HEK293 (cell line): Measurements from ENCODE around the gene RBBP8NL.

ENCODE experiments used
- CTCF ChIA-PET: fragments of 350-600 bp; formaldehyde crosslinking; extraction: SDS; loops from one replicate; lab custom pipeline; 2021; ENCODE audit warnings: antibody characterized with exemption; lab: Yijun Ruan, JAX
- POLR2A ChIA-PET: fragments of 300-600 bp; formaldehyde crosslinking; extraction: SDS; loops from one replicate; lab custom pipeline; 2020; ENCODE audit warnings: antibody characterized with exemption, inconsistent platforms; lab: Yijun Ruan, JAX
- H3K27ac ChIP-seq: fragments of 200-500 bp; sonication (Bioruptor generic); 2 replicates; pipeline ENCODE4 v1.5.1; 2014; ENCODE audit warnings: low read depth, low read length, control low read depth, inconsistent platforms; ENCODE audit errors: extremely low read depth
- H3K36me3 ChIP-seq, 2 experiments: fragments of 200-500 bp in 1 of 2; sonication (Bioruptor generic) in 1 of 2; 1 replicate in 1 of 2; 2 replicates in 1 of 2; pipeline ENCODE4 v1.5.1; 2014 to 2017; ENCODE audit warnings: inconsistent platforms in 2 of 2, low read length in 2 of 2; ENCODE audit not compliant: control insufficient read depth in 2 of 2, insufficient read depth in 1 of 2
- H3K4me1 ChIP-seq: fragments of 200-500 bp; sonication (Bioruptor generic); 2 replicates; pipeline ENCODE4 v1.5.1; 2014; ENCODE audit warnings: mild to moderate bottlenecking, low read length, inconsistent platforms; ENCODE audit not compliant: control insufficient read depth, insufficient read depth
- H3K4me3 ChIP-seq: 2 replicates; pipeline ENCODE4 v1.5.1; 2011; ENCODE audit warnings: low read depth, mild to moderate bottlenecking, control low read depth, low read length, moderate library complexity
- H3K9me3 ChIP-seq: fragments of 200-500 bp; sonication (Bioruptor generic); 2 replicates; pipeline ENCODE4 v1.5.1; 2014; ENCODE audit warnings: low read depth, low read length, inconsistent platforms; ENCODE audit not compliant: control insufficient read depth, insufficient read depth
- IKZF3 ChIP-seq: fragments of 450-650 bp; IDR thresholded peaks from 2 replicates; pipeline ENCODE4 v1.5.0; 2018; ENCODE audit warnings: missing biosample characterization, mild to moderate bottlenecking, missing genetic modification characterization, moderate library complexity
- SALL2 ChIP-seq: fragments of 450-650 bp; formaldehyde crosslinking; IDR thresholded peaks from 2 replicates; pipeline ENCODE4 v1.5.0; 2017; ENCODE audit warnings: missing biosample characterization, mild to moderate bottlenecking, missing genetic modification characterization, borderline replicate concordance
- SP3 ChIP-seq: fragments of 450-650 bp; formaldehyde crosslinking; IDR thresholded peaks from 2 replicates; pipeline ENCODE4 v1.5.1; 2016; ENCODE audit warnings: missing biosample characterization, missing genetic modification characterization
- ZNF354C ChIP-seq: fragments of 450-650 bp; formaldehyde crosslinking; IDR thresholded peaks from 2 replicates; pipeline ENCODE4 v1.5.1; 2016; ENCODE audit warnings: missing biosample characterization, missing genetic modification characterization, low read depth, borderline replicate concordance
- ZNF366 ChIP-seq: fragments of 450-650 bp; formaldehyde crosslinking; conservative IDR thresholded peaks from 2 replicates; pipeline ENCODE4 v1.5.1; 2016; ENCODE audit warnings: missing biosample characterization, missing genetic modification characterization
- ZNF530 ChIP-seq: fragments of 450-650 bp; formaldehyde crosslinking; IDR thresholded peaks from 2 replicates; pipeline ENCODE4 v1.5.1; 2016; ENCODE audit warnings: low read depth, missing biosample characterization, missing genetic modification characterization
- ZNF626 ChIP-seq: fragments of 450-650 bp; sonication (Bioruptor Pico); formaldehyde crosslinking; IDR thresholded peaks from 2 replicates; pipeline ENCODE4 v1.5.1; 2018; ENCODE audit warnings: missing biosample characterization, missing genetic modification characterization, inconsistent platforms
- ZNF629 ChIP-seq: fragments of 450-650 bp; formaldehyde crosslinking; IDR thresholded peaks from 2 replicates; pipeline ENCODE4 v1.5.1; 2017; ENCODE audit warnings: missing biosample characterization, missing genetic modification characterization
- TF ChIP-seq, protein P1 (sequence below): fragments of 450-650 bp; formaldehyde crosslinking; IDR thresholded peaks from 2 replicates; pipeline ENCODE4 v1.5.1; 2016; ENCODE audit warnings: missing biosample characterization, missing genetic modification characterization
- TF ChIP-seq, protein P2 (sequence below): fragments of 450-650 bp; formaldehyde crosslinking; IDR thresholded peaks from 2 replicates; pipeline ENCODE4 v1.5.1; 2016; ENCODE audit warnings: missing biosample characterization, missing genetic modification characterization
- TF ChIP-seq, protein P3 (sequence below): fragments of 450-650 bp; formaldehyde crosslinking; IDR thresholded peaks from 2 replicates; pipeline ENCODE4 v1.5.1; 2016; ENCODE audit warnings: missing biosample characterization, missing genetic modification characterization, low read depth
- TF ChIP-seq, protein P4 (sequence below): fragments of 450-650 bp; formaldehyde crosslinking; IDR thresholded peaks from 2 replicates; pipeline ENCODE4 v1.5.1; 2016; ENCODE audit warnings: missing biosample characterization, missing genetic modification characterization
- TF ChIP-seq, protein P5 (sequence below): fragments of 450-650 bp; IDR thresholded peaks from 2 replicates; pipeline ENCODE4 v1.5.1; 2018; ENCODE audit warnings: missing biosample characterization, mild to moderate bottlenecking, missing genetic modification characterization
- TF ChIP-seq, protein P6 (sequence below): fragments of 450-650 bp; formaldehyde crosslinking; conservative IDR thresholded peaks from 2 replicates; pipeline ENCODE4 v1.5.1; 2016; ENCODE audit warnings: low read depth, missing biosample characterization, missing genetic modification characterization

Gene RBBP8NL

DNA sequence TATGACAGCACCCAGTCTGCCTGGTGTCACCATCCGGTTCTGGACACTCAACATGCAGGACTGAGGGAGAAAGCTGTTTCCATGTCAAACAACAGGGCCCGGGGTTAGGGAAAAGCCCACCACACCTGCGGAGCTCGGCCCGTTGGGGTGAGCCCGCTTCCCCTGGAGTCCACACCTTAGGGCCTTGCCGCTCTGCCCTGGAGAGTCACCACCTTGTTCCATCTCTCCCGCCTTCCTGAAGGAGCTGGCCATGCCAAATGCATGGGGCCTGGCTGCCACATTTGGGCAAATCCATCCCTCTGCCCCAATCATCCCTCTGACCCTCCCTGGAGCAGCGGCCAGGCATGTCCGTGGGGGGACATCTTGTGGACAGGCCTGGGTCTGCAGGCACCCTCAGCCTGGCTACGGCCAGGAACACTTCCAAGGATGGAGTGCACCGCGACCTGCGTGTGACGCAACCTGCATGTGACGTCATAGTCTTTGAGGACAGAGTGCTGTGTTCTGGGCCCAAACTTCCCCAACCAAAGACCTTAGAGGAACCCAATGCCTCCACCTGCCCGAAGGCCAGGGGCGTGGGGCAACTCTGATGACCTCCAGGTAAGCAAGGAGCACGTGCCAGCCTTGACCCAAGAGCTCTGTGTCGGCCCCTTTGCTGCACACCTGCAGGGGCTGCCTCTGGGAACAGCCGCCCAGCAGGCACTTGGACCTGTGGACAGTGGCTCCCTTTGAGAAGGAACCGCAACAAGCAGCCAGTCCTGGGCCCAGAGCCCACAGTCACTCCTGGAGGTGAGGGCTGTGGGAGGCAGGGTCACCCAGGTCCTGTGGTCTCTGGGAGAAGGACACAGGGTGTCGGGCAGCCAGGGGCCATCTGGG lies 22.0 kb downstream of the RBBP8NL start (continued):
- TF ChIP-seq, protein P1, sequence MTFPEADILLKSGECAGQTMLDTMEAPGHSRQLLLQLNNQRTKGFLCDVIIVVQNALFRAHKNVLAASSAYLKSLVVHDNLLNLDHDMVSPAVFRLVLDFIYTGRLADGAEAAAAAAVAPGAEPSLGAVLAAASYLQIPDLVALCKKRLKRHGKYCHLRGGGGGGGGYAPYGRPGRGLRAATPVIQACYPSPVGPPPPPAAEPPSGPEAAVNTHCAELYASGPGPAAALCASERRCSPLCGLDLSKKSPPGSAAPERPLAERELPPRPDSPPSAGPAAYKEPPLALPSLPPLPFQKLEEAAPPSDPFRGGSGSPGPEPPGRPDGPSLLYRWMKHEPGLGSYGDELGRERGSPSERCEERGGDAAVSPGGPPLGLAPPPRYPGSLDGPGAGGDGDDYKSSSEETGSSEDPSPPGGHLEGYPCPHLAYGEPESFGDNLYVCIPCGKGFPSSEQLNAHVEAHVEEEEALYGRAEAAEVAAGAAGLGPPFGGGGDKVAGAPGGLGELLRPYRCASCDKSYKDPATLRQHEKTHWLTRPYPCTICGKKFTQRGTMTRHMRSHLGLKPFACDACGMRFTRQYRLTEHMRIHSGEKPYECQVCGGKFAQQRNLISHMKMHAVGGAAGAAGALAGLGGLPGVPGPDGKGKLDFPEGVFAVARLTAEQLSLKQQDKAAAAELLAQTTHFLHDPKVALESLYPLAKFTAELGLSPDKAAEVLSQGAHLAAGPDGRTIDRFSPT (tag by site-specific recombination), result 0 out of 2 replicates have a peak, but pooled peaks have one; percentile 30
- TF ChIP-seq ZNF366 (tag by site-specific recombination), result 0 out of 2 replicates have a peak, but pooled peaks have one; percentile 30
- peak; percentile 65 for TF ChIP-seq ZNF629 (tag by site-specific recombination)
- TF ChIP-seq, protein P2, sequence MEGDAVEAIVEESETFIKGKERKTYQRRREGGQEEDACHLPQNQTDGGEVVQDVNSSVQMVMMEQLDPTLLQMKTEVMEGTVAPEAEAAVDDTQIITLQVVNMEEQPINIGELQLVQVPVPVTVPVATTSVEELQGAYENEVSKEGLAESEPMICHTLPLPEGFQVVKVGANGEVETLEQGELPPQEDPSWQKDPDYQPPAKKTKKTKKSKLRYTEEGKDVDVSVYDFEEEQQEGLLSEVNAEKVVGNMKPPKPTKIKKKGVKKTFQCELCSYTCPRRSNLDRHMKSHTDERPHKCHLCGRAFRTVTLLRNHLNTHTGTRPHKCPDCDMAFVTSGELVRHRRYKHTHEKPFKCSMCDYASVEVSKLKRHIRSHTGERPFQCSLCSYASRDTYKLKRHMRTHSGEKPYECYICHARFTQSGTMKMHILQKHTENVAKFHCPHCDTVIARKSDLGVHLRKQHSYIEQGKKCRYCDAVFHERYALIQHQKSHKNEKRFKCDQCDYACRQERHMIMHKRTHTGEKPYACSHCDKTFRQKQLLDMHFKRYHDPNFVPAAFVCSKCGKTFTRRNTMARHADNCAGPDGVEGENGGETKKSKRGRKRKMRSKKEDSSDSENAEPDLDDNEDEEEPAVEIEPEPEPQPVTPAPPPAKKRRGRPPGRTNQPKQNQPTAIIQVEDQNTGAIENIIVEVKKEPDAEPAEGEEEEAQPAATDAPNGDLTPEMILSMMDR (tag by site-specific recombination), result peak; percentile 63
- TF ChIP-seq SALL2 (tag by site-specific recombination), result no peak
- TF ChIP-seq ZNF626 (tag by site-specific recombination), result no peak
- peak; percentile 43; the same call in 1 of the 2 replicates for TF ChIP-seq IKZF3 (tag by site-specific recombination)
- TF ChIP-seq, protein P3, sequence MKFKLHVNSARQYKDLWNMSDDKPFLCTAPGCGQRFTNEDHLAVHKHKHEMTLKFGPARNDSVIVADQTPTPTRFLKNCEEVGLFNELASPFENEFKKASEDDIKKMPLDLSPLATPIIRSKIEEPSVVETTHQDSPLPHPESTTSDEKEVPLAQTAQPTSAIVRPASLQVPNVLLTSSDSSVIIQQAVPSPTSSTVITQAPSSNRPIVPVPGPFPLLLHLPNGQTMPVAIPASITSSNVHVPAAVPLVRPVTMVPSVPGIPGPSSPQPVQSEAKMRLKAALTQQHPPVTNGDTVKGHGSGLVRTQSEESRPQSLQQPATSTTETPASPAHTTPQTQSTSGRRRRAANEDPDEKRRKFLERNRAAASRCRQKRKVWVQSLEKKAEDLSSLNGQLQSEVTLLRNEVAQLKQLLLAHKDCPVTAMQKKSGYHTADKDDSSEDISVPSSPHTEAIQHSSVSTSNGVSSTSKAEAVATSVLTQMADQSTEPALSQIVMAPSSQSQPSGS (tag by site-specific recombination), result peak; percentile 50; the same call in 1 of the 2 replicates
- no peak for TF ChIP-seq ZNF354C (tag by site-specific recombination)
- TF ChIP-seq, protein P4, sequence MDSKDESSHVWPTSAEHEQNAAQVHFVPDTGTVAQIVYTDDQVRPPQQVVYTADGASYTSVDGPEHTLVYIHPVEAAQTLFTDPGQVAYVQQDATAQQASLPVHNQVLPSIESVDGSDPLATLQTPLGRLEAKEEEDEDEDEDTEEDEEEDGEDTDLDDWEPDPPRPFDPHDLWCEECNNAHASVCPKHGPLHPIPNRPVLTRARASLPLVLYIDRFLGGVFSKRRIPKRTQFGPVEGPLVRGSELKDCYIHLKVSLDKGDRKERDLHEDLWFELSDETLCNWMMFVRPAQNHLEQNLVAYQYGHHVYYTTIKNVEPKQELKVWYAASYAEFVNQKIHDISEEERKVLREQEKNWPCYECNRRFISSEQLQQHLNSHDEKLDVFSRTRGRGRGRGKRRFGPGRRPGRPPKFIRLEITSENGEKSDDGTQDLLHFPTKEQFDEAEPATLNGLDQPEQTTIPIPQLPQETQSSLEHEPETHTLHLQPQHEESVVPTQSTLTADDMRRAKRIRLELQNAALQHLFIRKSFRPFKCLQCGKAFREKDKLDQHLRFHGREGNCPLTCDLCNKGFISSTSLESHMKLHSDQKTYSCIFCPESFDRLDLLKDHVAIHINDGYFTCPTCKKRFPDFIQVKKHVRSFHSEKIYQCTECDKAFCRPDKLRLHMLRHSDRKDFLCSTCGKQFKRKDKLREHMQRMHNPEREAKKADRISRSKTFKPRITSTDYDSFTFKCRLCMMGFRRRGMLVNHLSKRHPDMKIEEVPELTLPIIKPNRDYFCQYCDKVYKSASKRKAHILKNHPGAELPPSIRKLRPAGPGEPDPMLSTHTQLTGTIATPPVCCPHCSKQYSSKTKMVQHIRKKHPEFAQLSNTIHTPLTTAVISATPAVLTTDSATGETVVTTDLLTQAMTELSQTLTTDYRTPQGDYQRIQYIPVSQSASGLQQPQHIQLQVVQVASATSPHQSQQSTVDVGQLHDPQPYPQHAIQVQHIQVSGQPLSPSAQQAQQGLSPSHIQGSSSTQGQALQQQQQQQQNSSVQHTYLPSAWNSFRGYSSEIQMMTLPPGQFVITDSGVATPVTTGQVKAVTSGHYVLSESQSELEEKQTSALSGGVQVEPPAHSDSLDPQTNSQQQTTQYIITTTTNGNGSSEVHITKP (tag by site-specific recombination), result peak; percentile 54

DNA sequence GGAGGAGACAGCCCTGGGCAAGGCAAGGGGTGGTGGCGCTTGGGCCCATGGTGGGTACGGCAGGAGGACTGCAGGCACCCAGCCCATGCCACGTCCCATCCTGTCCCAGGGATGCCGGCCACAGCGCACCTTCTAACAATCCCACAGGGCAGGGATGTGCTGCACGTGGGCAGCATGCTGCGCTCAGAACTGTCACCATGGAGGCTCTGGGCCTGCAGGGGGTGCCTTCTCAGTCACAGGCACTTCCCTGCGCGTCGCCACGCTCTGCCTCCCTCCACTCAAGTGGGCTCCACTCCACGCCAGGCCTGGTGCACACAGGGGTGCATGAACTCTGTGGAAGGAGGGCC lies 22.6 kb downstream of the RBBP8NL start:
- Histone ChIP-seq H3K27ac (no peak overlapping the region), H3K9me3 (no peaks in the 10 kb centered on the region), H3K4me1 (peaks cover 2% of the 10 kb centered on the region; the same call in 1 of the 2 replicates), H3K36me3 (peaks cover 0 to 42% of the 10 kb centered on the region in 2 experiments; a peak in 1 of 3 replicates), H3K4me3 (no peak overlapping the region)
- CTCF ChIA-PET, result no interaction called here
- POLR2A ChIA-PET, result no interaction called here
- TF ChIP-seq, protein P2 (tag by site-specific recombination), result no peak
- TF ChIP-seq, protein P5, sequence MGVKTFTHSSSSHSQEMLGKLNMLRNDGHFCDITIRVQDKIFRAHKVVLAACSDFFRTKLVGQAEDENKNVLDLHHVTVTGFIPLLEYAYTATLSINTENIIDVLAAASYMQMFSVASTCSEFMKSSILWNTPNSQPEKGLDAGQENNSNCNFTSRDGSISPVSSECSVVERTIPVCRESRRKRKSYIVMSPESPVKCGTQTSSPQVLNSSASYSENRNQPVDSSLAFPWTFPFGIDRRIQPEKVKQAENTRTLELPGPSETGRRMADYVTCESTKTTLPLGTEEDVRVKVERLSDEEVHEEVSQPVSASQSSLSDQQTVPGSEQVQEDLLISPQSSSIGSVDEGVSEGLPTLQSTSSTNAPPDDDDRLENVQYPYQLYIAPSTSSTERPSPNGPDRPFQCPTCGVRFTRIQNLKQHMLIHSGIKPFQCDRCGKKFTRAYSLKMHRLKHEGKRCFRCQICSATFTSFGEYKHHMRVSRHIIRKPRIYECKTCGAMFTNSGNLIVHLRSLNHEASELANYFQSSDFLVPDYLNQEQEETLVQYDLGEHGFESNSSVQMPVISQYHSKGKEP (tag by site-specific recombination), result no peak
- TF ChIP-seq ZNF530 (no peak), SP3 (tag by site-specific recombination) (no peak)
- TF ChIP-seq, protein P6, sequence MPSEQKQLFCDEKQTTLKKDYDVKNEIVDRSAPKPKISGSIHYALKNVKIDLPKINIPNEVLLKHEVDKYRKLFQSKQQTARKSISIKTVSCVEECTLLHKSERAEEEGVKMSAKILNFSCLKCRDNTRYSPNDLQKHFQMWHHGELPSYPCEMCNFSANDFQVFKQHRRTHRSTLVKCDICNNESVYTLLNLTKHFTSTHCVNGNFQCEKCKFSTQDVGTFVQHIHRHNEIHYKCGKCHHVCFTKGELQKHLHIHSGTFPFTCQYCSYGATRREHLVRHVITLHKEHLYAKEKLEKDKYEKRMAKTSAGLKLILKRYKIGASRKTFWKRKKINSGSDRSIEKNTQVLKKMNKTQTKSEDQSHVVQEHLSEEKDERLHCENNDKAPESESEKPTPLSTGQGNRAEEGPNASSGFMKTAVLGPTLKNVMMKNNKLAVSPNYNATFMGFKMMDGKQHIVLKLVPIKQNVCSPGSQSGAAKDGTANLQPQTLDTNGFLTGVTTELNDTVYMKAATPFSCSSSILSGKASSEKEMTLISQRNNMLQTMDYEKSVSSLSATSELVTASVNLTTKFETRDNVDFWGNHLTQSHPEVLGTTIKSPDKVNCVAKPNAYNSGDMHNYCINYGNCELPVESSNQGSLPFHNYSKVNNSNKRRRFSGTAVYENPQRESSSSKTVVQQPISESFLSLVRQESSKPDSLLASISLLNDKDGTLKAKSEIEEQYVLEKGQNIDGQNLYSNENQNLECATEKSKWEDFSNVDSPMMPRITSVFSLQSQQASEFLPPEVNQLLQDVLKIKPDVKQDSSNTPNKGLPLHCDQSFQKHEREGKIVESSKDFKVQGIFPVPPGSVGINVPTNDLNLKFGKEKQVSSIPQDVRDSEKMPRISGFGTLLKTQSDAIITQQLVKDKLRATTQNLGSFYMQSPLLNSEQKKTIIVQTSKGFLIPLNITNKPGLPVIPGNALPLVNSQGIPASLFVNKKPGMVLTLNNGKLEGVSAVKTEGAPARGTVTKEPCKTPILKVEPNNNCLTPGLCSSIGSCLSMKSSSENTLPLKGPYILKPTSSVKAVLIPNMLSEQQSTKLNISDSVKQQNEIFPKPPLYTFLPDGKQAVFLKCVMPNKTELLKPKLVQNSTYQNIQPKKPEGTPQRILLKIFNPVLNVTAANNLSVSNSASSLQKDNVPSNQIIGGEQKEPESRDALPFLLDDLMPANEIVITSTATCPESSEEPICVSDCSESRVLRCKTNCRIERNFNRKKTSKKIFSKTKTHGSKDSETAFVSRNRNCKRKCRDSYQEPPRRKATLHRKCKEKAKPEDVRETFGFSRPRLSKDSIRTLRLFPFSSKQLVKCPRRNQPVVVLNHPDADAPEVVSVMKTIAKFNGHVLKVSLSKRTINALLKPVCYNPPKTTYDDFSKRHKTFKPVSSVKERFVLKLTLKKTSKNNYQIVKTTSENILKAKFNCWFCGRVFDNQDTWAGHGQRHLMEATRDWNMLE, result no peak
